ENCODE results near the gene BRD7. TPM values are rescaled to one million over a fixed set of nuclear protein-coding genes. Genes with fewer than 3 reads are reported as not detected.
A peak's percentile ranks its signal among the peaks of the same experiment; 100 is the strongest.

The BRD7 gene
- total RNA-seq, 1 donor from 2014 or later, result 33.2 TPM

DNA sequence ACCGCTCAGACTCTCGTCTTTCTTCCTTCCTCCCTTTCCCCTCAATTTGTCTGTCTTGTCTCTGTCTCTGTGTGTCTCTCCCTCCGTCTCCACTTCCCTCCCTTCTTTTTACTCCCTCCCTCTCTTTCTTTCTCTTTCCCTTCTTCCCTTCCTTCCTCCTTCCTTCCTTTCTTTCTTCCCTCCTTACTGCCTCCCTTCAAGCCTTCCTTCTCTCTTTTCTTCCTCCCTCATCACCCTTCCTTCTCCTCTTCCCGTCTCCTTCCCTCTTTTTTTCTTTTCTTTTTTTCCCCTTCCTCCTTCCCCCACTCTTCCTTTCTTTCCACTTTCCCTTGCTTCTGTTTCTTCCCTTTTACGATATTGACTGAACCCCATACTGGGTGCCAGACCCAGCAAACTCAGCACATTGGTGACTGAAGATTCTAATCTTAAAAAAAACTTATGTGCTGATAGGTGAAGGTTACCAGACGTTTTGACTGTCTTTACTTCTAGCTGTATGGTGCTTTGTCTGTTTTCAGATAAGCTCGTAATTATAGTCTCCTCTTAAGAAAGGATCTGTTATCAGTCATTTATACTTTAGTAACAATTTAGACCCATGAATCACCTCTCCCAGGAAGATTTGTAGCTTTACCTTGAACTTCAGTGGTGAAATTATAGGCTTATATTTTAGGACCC lies 481 bp upstream of the BRD7 start:
- no peak for FAIRE-seq
- TF ChIP-seq, protein P1, sequence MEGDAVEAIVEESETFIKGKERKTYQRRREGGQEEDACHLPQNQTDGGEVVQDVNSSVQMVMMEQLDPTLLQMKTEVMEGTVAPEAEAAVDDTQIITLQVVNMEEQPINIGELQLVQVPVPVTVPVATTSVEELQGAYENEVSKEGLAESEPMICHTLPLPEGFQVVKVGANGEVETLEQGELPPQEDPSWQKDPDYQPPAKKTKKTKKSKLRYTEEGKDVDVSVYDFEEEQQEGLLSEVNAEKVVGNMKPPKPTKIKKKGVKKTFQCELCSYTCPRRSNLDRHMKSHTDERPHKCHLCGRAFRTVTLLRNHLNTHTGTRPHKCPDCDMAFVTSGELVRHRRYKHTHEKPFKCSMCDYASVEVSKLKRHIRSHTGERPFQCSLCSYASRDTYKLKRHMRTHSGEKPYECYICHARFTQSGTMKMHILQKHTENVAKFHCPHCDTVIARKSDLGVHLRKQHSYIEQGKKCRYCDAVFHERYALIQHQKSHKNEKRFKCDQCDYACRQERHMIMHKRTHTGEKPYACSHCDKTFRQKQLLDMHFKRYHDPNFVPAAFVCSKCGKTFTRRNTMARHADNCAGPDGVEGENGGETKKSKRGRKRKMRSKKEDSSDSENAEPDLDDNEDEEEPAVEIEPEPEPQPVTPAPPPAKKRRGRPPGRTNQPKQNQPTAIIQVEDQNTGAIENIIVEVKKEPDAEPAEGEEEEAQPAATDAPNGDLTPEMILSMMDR (IDR thresholded peaks at IDR 0.05; ENCODE audit: insufficient read depth, low read length, severe bottlenecking), result no peak
- peaks cover 4% of the 10 kb centered on the region for H3K36me3 ChIP-seq (ENCODE audit: control insufficient read depth, insufficient read depth, low read length)
- no peaks in the 10 kb centered on the region for H3K27me3 ChIP-seq (ENCODE audit: control insufficient read depth, insufficient read depth, low read length)
- peak overlapping the region; percentile 20 for H3K4me3 ChIP-seq (ENCODE audit: low read depth, low read length)
- no peak for DNase-seq (ENCODE audit: low read depth)

DNA sequence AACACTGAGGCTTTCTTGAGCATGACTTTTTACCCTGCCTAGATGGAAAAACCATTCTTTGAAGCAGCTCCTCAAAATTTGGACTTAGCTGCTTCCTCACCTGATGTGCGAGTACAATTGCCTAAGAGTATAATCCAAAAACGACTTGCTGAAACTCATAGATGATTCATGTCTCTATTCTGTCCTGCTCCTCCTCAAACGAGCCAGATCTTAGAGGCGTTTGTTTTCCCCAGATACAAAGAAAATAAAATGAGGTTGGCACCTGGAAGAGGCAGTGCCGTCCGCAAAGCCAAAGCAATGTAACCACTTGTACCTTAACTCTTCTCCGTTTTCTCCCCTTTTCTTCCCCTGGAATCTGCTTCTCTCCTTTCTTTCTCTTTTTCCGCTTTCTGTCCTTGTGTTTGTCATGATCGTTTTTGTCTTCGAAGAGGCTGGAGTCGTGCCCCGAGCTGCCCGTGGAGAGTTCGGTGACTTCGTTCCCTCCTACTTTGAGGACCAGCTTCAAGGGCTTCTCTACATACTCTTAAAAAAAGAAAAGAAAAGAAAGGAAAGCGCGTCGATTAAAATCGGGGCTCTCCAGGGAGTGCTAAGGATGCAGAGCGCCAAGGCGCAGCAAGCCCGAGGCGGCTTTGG lies 895 bp downstream of the BRD7 start:
- Histone ChIP-seq H3K4me3 (ENCODE audit: low read depth, low read length) (peak overlapping the region; percentile 61), H3K27me3 (ENCODE audit: control insufficient read depth, insufficient read depth, low read length) (no peaks in the 10 kb centered on the region), H3K36me3 (ENCODE audit: control insufficient read depth, insufficient read depth, low read length) (peaks cover 6% of the 10 kb centered on the region)
- DNase-seq (ENCODE audit: low read depth) (peak; percentile 70), FAIRE-seq (no peak)
- TF ChIP-seq, protein P1 (IDR thresholded peaks at IDR 0.05; ENCODE audit: insufficient read depth, low read length, severe bottlenecking), result no peak

- Histone ChIP-seq H3K36me3 (ENCODE audit: control insufficient read depth, insufficient read depth, low read length) (peaks cover 6% of the 10 kb centered on the region), H3K27me3 (ENCODE audit: control insufficient read depth, insufficient read depth, low read length) (no peaks in the 10 kb centered on the region), H3K4me3 (ENCODE audit: low read depth, low read length) (no peak overlapping the region)
- DNase-seq (ENCODE audit: low read depth) (no peak), FAIRE-seq (no peak)
- TF ChIP-seq, protein P1 (IDR thresholded peaks at IDR 0.05; ENCODE audit: insufficient read depth, low read length, severe bottlenecking), result no peak
Observed at GRCh38 chr16:50365791-50366575, 2.8 kb downstream of the BRD7 start.

DNA sequence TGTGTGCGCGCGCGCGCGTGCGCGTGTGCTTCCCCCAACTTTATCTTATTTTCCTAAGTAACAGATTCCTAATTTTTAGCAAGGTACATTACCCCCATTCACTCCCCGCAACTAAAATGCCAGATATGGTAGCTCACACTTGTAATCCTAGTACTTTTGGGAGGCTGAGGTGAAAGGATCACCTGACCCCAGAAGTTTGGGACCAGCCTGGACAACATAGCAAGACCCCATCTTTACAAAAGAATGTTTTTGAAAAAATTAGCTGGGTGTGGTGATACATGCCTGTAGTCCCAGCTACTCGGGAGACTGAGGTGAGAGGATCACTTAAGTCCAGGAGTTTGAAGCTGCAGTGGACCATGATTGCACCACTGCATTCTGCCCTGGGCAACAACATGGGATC lies 5.1 kb downstream of the BRD7 start:
- H3K36me3 ChIP-seq (ENCODE audit: control insufficient read depth, insufficient read depth, low read length), result peaks cover 6% of the 10 kb centered on the region
- no peak for DNase-seq (ENCODE audit: low read depth)
- TF ChIP-seq, protein P1 (IDR thresholded peaks at IDR 0.05; ENCODE audit: insufficient read depth, low read length, severe bottlenecking), result no peak
- H3K4me3 ChIP-seq (ENCODE audit: low read depth, low read length), result no peak overlapping the region
- FAIRE-seq, result no peak
- no peaks in the 10 kb centered on the region for H3K27me3 ChIP-seq (ENCODE audit: control insufficient read depth, insufficient read depth, low read length)

- no peak overlapping the region for H3K4me3 ChIP-seq (ENCODE audit: low read depth, low read length)
- DNase-seq (ENCODE audit: low read depth) (peak; percentile 11), FAIRE-seq (no peak)
- TF ChIP-seq, protein P1 (IDR thresholded peaks at IDR 0.05; ENCODE audit: insufficient read depth, low read length, severe bottlenecking), result no peak
- peaks cover 6% of the 10 kb centered on the region for H3K36me3 ChIP-seq (ENCODE audit: control insufficient read depth, insufficient read depth, low read length)
- H3K27me3 ChIP-seq (ENCODE audit: control insufficient read depth, insufficient read depth, low read length), result no peaks in the 10 kb centered on the region
Observed at GRCh38 chr16:50360779-50361178, 8.0 kb downstream of the BRD7 start.
